NCI-H748 (cell line): Measurements from ENCODE around the gene STING1.
"Not testable (repeated sequence)": the region's sequence is repeated elsewhere in the genome, so short reads cannot be mapped to it uniquely, and the experiment has no call there.

ENCODE experiments used
- DNase-seq: peaks from one replicate; lab custom pipeline; 2025; ENCODE audit not compliant: unreplicated experiment; lab: John Stamatoyannopoulos, UW

Gene STING1

GRCh38 chr5:139482050-139482889 lies at the start of gene STING1:
STING1 (minus strand) TSS chr5:139482758; CDS start chr5:139481704, 1,054 bp downstream.
- DNase-seq: peak; percentile 15

GRCh38 chr5:139531772-139532169 lies 49.2 kb upstream of the STING1 start:
- no peak for DNase-seq

GRCh38 chr5:139530079-139530478 lies 47.5 kb upstream of the STING1 start:
- DNase-seq: not testable (repeated sequence)

DNA sequence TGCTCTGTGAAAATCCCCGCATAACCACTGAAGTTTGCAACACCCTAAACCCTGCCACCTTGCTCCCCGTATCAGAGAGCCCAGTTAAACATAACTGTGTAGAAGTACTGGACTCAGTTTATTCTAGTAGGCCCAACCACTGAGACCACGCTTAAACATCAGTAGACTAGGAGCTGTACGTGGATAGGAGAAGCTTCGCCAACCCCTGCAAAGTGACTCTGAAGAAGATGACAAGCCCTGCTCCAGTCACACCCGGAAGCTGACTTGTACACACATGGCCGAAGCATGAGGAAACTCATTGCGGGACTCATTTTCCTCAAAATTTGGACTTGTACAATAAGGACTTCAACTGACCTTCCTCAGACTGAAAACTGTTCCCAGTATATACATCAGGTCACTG lies 46.1 kb upstream of the STING1 start:
- not testable (repeated sequence) for DNase-seq

- DNase-seq: not testable (repeated sequence)
Observed at GRCh38 chr5:139527896-139528467, 45.4 kb upstream of the STING1 start.

DNA sequence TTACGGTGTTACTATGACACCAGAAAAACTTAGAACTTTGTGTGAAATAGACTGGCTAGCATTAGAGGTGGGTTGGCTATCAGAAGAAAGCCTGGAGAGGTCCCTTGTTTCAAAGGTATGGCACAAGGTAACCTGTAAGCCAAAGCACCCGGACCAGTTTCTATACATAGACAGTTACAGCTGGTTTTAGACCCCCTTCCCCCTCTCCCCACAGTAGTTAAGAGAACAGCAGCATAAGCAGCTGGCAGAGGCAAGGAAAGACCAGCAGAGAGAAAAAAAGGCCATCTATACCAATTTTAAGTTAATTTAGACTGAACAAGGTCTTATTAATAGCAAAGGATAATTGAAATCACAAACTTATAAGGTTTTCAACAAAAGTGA lies 44.5 kb upstream of the STING1 start:
- DNase-seq: not testable (repeated sequence)

- DNase-seq: not testable (repeated sequence)
Observed at GRCh38 chr5:139526309-139527089, 43.9 kb upstream of the STING1 start.

DNA sequence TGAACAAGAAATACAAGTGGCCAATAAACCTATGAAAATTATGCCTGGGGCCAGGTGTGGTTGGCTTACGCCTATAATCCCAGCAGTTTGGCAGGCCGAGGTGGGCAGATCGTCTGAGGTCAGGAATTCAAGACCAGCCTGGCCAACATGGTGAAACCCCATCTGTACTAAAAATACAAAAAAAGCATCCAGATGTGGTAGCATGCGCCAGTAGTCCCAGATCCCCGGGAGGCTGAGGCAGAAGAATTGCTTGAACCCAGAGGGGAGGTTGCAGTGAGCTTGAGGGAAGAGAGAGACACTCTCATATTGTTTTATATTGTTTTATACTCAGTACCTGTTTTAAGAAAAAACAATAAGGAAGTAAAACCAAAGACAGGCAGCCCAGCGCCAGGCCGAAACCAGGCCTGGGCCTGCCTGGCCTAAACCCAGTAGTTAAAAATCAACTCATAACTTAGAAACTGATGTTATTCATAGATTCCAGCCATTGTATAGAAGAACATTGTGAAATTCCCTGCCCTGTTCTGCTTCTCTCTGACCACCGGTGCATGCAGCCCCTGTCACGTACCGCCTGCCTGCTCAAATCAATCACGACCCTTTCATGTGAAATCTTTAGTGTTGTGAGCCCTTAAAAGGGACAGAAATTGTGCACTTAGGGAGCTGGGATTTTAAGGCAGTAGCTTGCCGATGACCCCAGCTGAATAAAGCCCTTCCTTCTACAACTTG lies 43.2 kb upstream of the STING1 start:
- DNase-seq: not testable (repeated sequence)

DNA sequence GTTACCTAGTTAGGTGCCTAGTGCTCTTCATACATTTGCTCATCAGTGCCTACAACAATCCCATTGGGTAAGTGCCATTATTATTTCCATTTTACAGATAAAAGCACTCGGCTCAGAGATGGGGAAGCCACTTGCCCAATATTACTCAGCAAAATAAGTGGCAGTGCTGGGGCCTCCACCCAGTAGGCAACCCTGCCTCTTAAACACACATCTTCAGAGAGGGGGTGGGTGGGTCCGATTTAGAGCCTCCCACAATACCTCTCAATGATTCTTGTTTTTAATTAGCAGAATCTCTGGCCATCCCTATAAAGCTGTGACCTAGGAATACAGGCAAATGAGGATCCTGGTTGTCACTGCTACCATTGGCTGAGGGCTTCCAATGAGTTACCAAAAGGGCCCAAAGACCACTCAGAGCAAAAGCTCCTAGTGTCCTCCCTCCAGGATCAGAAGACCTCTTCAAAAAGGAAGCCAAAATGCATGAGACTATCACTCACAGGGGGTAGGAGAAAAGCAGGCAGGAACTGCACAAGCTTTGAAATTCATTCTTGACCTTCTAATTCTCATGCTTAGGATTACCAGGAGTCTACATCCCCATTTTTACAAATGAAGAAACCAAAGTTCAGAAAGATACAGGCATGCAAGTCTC lies 42.5 kb upstream of the STING1 start:
- DNase-seq: no peak

GRCh38 chr5:139524446-139524845 lies 41.9 kb upstream of the STING1 start:
- DNase-seq: no peak

DNA sequence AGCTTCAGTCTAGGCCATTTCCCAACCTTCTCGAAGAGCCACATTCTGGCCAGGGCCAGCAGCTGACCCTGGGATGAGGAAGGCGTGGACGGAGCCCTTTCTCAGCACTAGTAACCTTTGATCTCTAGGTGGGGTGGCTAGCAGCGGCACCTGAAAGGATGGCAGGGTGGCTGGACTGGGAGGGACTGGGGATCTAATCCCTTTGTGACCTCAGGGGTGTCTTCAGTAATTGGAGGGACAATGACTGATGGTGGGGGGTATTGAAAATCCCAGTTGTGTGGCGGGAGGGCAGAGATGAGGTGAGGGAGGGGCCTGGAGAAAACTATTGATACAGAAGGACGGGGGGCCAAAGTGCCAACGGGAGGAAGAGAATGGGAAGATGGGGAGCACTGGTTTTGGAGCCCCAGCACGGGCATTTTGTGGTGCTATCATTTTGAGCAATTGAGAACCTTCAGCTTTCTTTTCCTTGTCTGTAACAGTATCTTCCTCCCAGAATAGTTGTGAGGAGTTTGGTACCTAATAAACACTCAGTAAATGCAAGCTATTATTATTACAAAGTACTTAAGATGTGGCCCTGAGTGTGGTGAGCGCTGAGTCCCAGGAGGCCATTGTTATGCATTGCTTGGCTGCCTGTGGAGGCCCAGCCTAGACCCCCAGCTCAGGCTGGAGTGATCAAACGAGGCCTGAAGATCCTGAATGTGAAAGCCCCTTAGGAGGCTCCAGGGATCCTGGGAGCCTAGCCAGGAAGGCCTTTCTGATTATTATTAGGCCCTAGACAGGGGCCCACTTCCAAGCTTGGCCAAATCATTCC lies 41.3 kb upstream of the STING1 start:
- DNase-seq: no peak

GRCh38 chr5:139517683-139518564 lies 35.4 kb upstream of the STING1 start:
- DNase-seq: peak; percentile 90

DNA sequence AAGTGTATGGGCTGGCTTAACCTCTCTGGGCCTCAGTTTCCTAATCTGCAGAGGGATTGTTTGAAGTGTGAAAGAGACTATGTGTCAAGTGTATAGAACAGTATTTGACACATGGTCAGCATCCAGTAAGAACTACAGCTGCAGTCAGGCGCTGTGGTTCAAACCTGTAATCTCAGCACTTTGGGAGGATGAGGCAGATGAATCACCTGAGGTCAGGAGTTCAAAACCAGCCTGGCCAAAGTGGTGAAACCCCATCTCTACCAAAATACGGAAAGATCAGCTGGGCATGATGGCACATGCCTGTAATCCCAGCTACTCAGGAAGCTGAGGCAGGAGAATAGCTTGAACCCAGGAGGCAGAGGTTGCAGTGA lies 31.9 kb upstream of the STING1 start:
- DNase-seq: no peak

GRCh38 chr5:139513852-139514485 lies 31.4 kb upstream of the STING1 start:
- DNase-seq: no peak

DNA sequence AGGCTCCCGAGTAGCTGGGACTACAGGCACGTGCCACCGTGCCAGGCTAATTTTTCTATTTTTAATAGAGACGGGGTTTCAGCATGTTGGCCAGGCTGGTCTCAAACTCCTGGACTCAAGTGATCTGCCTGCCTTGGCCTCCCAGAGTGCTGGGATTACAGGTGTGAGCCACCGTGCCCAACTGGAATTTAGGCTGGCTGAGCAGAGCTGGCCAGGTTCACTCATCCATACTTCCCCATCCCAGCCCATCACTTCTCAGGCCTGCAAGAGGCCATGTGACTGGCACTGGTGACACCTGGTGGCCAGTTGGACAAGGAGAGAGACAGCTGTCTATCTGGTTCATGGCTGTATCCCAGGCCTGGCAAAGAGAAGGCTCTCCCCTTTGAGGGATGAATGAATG lies 30.9 kb upstream of the STING1 start:
- peak; percentile 78 for DNase-seq

- no peak for DNase-seq
Observed at GRCh38 chr5:139512786-139513390, 30.3 kb upstream of the STING1 start.

DNA sequence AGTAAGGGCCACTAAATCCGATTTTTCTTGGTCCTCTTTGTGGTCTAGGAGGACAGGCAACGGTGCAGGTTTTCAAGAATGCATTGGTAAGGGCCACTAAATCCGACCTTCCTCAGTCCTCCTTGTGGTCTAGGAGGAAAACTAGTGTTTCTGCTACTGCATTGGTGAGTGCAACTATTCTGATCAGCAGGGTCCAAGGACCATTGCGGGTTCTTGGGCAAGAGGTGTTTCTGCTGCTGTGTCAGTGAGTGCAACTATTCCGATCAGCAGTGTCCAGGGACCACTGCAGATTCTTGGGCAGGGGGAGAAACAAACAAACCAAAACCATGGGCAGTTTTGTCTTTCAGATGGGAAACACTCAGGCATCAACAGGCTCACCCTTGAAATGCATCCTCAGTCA lies 22.2 kb upstream of the STING1 start:
- not testable (repeated sequence) for DNase-seq

GRCh38 chr5:139503879-139504278 lies 21.3 kb upstream of the STING1 start:
- not testable (repeated sequence) for DNase-seq
